Epidermal melanocyte (primary cell): Measurements from ENCODE around the gene BIK.
"Not testable (repeated sequence)": the region's sequence is repeated elsewhere in the genome, so short reads cannot be mapped to it uniquely, and the experiment has no call there.

Experiments used
- DNase-seq: peaks from one replicate; pipeline ENCODE4 v3.0.0; 2011; ENCODE audit warnings: low spot score; ENCODE audit not compliant: insufficient read length

Gene BIK

GRCh38 chr22:43104056-43104625 is 6.4 kb upstream of the BIK start:
- not testable (repeated sequence) for DNase-seq

GRCh38 chr22:43104950-43105349 is 5.6 kb upstream of the BIK start:
- not testable (repeated sequence) for DNase-seq

- DNase-seq: no peak
Measured at GRCh38 chr22:43106302-43106701, 4.2 kb upstream of the BIK start.

- DNase-seq: no peak
Measured at GRCh38 chr22:43109511-43109910, 1.0 kb upstream of the BIK start.

GRCh38 chr22:43109921-43110443 is 568 bp upstream of the BIK start:
- DNase-seq: no peak

- DNase-seq: no peak
Measured at GRCh38 chr22:43110927-43111623, 525 bp downstream of the BIK start.

GRCh38 chr22:43113526-43114251 is 3.1 kb downstream of the BIK start:
- no peak for DNase-seq

- no peak for DNase-seq
Measured at GRCh38 chr22:43114958-43115357, 4.4 kb downstream of the BIK start.

DNA sequence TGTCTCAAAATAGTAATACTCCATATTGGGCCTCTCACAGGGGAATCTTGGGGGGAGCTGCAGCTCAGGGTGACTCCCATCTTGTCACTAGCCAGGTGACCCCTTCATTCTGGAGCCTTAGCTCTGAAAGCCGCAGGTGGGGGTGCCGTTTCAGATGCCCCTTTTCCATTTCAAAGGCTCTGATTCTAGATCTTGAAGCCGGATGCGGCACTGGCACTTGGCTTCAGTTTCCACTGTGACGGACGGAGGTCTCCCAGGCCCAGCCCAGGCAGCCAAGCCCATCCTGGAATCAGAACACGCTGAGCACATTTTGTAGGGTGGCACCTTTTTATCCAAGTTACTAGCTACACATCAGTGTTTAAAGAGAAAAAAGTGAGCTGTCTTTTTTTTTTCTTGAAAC is 6.4 kb downstream of the BIK start:
- DNase-seq: no peak

DNA sequence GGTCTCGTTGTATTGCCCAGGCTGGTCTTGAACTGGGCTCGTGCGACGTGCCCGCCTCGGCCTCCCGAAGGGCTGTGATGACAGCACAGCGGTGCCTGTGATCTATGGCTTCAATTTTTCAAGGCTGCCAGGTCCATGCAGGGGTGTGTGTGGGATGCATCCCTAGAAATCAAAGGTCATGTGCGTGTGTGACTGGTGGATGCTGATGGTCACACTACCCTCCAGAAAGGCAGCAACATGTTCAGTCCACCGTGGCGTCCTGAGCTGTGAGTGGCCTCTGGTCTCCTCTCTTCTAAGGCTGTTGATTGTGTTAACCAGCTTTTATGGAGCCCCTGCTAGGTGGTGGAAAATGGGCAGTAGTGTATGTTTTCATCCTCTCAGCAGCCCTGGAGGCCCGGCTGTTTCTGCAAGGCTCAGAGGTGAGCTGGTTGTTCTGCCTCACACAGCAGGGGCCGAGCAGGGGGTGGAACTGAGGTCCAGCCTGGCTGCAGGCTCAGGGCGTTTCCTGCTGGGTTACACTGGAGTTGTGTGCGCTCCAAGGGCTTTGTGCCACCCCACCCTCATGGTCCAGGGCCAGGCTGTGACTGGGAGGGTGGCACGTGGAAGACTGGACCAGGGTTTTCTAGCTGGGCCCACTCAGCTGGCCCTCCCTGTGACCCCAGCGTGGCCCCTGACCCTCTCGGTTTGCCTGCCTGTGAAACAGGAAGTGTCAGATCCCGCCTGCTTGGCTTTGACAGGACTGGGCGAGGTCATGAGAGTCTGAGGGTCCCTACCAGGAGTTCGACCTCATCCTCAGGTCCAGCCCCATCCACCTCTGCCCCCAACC is 7.7 kb downstream of the BIK start:
- DNase-seq: no peak

DNA sequence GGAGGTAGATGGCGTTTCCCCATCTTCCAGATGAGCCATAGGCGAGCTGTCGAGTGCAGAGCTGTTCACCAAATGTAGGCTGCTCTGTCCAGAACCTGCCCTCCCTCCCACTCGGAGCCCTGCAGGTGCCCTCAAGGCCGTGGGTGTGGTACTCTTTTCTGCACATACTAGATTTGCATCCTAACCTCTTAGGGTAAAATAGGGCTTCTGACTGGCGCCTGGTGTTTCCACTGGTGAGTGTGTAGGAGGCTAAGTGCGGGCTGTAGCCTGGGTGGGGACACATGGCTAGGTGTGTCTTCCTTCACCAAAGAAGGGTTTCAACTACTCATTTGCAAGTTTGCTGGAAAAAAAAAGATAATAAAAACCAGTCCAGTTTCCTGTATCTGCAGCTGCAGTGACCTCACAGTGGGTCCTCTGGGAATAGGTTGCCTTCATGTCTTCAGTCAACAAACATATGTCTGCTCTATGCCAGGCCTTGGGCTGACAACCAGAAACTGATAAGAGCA is 8.5 kb downstream of the BIK start:
- DNase-seq: no peak

GRCh38 chr22:43126501-43127165 is 16.1 kb downstream of the BIK start:
- no peak for DNase-seq

DNA sequence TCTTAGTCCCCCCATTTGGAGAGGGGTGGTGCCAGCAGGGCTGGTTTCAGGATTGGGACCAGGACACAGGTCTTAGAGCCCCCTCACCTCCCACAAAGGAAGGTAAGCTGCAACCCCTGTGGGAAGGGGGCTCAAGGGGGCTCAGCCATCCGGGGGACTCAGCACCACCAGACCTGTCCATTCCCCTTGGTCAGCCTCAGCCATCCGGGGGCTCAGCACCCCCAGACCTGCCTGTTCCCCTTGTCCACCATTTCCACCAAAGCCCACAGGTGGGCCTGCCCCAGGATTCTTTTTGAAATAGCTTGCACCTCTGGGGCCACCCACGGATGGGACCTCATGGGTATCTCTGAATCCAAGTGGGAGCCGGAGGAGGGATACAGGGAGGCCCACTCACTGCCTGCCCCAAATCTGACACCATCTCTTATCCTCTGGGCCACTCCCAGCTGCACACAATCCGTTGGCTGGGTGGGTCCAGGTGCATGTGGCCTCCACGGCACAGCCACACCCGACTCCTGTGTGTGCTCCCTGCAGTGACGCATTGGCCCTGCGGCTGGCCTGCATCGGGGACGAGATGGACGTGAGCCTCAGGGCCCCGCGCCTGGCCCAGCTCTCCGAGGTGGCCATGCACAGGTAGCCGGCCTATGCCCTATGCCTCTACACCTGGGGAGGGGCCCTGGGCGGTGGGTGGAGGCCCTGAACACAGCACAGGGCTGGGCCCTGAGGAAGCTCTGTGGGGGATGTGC is 16.8 kb downstream of the BIK start:
- DNase-seq: no peak

DNA sequence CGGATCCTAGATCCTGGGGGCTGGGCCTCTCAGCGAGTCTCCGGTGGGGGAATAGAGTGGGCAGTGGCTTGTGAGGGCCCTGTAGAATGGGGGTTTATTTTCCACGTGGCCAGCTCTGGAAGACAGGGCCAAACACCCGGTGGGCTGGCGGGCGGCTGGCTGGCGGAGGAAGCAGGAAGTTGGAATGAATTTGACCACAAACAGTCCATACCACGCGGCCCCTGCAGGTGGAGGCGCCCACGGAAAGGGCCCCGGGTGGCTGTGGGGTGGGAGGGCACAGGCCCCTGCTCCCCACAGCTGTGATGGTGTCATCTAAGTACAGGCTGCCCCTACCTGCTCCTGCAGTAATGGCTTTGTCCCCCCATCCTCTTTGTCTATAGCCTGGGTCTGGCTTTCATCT is 17.6 kb downstream of the BIK start:
- no peak for DNase-seq

DNA sequence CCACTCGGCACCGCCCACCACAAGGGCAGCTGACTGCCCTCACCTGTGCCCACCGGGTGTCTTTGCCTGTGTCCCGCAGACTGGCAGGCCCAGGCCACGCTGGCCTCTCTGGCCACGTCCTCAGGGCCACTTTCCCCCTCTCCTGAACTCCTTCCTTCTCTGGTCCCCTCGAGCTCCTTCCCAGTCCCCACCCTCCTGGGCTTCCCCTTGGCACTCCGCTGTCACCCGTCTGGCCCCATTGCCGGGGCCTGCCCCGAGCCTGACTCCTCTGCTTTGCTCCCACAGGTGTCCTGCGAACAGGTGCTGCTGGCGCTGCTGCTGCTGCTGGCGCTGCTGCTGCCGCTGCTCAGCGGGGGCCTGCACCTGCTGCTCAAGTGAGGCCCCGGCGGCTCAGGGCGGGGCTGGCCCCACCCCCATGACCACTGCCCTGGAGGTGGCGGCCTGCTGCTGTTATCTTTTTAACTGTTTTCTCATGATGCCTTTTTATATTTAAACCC is 18.4 kb downstream of the BIK start:
- DNase-seq: no peak

- DNase-seq: no peak
Measured at GRCh38 chr22:43129426-43130425, 19.2 kb downstream of the BIK start.

DNA sequence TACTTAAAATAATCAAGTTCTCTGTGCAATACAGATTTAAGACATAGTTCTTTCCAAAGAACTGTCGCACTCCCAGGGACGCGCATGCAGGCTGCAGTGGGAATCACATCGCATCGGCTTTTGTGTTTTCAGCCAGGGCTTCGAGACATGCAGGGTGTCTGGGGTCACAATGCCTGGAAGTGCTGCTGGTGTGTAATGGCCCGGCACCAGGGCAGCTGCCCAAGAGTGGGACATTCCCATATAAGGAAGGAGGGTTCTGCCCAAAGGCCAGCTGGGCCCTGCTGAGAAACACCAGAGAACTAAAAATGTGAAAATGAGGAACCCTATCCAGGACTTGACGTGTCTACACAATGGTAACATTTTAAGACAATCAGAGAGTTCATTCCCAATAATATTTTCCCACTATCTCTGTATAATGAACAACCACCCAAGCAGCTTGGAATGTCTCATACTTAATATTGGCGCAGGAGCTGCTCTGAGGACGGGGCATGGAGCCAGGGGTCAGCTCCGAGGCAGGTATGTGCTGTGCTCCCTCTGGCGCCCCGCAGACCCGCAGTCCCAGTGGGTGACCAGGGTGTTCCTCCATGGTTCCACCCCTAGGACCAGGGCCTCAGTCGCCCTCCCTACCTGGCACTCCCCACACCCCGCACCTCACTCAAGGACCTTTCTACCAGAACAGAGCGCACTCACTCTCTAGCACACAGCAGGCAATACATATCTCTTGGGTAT is 21.4 kb downstream of the BIK start:
- no peak for DNase-seq

- DNase-seq: peak; percentile 73
Measured at GRCh38 chr22:43133401-43133800, 22.9 kb downstream of the BIK start.
